ENCODE measurements around the gene LCORL.
"Not testable (repeated sequence)": the region's sequence is repeated elsewhere in the genome, so short reads cannot be mapped to it uniquely, and the experiment has no call there.

LCORL gene

GRCh38 chr4:17869327-17869726 is 152.2 kb downstream of the LCORL start:
- no peaks in the 10 kb centered on the region for H3K36me3 ChIP-seq (ENCODE audit: control insufficient read depth in 2 of 2, insufficient read depth in 2 of 2, low read length in 2 of 2)
- H3K27me3 ChIP-seq (ENCODE audit: control insufficient read depth in 2 of 2, insufficient read depth in 2 of 2, low read length in 2 of 2): no peaks in the 10 kb centered on the region
- no peak overlapping the region for H3K27ac ChIP-seq (ENCODE audit: low read depth in 2 of 2, low read length in 2 of 2)
- no peak overlapping the region for H3K4me3 ChIP-seq (ENCODE audit: low read length in 2 of 2)
- H3K9ac ChIP-seq (ENCODE audit: low read depth in 1 of 2, low read length in 2 of 2): no peak overlapping the region
- H3K9me3 ChIP-seq (ENCODE audit: control insufficient read depth in 2 of 2, low read length in 2 of 2): no peaks in the 10 kb centered on the region
- H3K4me1 ChIP-seq (ENCODE audit: control insufficient read depth in 2 of 2, insufficient read depth in 2 of 2, low read length in 2 of 2): no peaks in the 10 kb centered on the region

GRCh38 chr4:17867276-17867675 is 154.3 kb downstream of the LCORL start:
- no peaks in the 10 kb centered on the region for H3K4me1 ChIP-seq (ENCODE audit: control insufficient read depth in 2 of 2, insufficient read depth in 2 of 2, low read length in 2 of 2)
- no peak overlapping the region for H3K9ac ChIP-seq (ENCODE audit: low read depth in 1 of 2, low read length in 2 of 2)
- no peak overlapping the region for H3K4me3 ChIP-seq (ENCODE audit: low read length in 2 of 2)
- H3K36me3 ChIP-seq (ENCODE audit: control insufficient read depth in 2 of 2, insufficient read depth in 2 of 2, low read length in 2 of 2): no peaks in the 10 kb centered on the region
- no peaks in the 10 kb centered on the region for H3K27me3 ChIP-seq (ENCODE audit: control insufficient read depth in 2 of 2, insufficient read depth in 2 of 2, low read length in 2 of 2)
- H3K9me3 ChIP-seq (ENCODE audit: control insufficient read depth in 2 of 2, low read length in 2 of 2): peaks cover 0 to 4% of the 10 kb centered on the region in 2 donors
- H3K27ac ChIP-seq (ENCODE audit: low read depth in 2 of 2, low read length in 2 of 2): no peak overlapping the region

GRCh38 chr4:17866810-17867209 is 154.7 kb downstream of the LCORL start:
- Histone ChIP-seq H3K4me3 (ENCODE audit: low read length in 2 of 2) (no peak overlapping the region), H3K27me3 (ENCODE audit: control insufficient read depth in 2 of 2, insufficient read depth in 2 of 2, low read length in 2 of 2) (no peaks in the 10 kb centered on the region), H3K27ac (ENCODE audit: low read depth in 2 of 2, low read length in 2 of 2) (no peak overlapping the region), H3K9me3 (ENCODE audit: control insufficient read depth in 2 of 2, low read length in 2 of 2) (peaks cover 0 to 8% of the 10 kb centered on the region in 2 donors), H3K9ac (ENCODE audit: low read depth in 1 of 2, low read length in 2 of 2) (no peak overlapping the region), H3K4me1 (ENCODE audit: control insufficient read depth in 2 of 2, insufficient read depth in 2 of 2, low read length in 2 of 2) (no peaks in the 10 kb centered on the region), H3K36me3 (ENCODE audit: control insufficient read depth in 2 of 2, insufficient read depth in 2 of 2, low read length in 2 of 2) (no peaks in the 10 kb centered on the region)

GRCh38 chr4:17865866-17866363 is 155.6 kb downstream of the LCORL start:
- no peak overlapping the region for H3K9ac ChIP-seq (ENCODE audit: low read depth in 1 of 2, low read length in 2 of 2)
- no peaks in the 10 kb centered on the region for H3K4me1 ChIP-seq (ENCODE audit: control insufficient read depth in 2 of 2, insufficient read depth in 2 of 2, low read length in 2 of 2)
- peaks cover 0 to 8% of the 10 kb centered on the region in 2 donors for H3K9me3 ChIP-seq (ENCODE audit: control insufficient read depth in 2 of 2, low read length in 2 of 2)
- H3K27ac ChIP-seq (ENCODE audit: low read depth in 2 of 2, low read length in 2 of 2): no peak overlapping the region
- no peaks in the 10 kb centered on the region for H3K27me3 ChIP-seq (ENCODE audit: control insufficient read depth in 2 of 2, insufficient read depth in 2 of 2, low read length in 2 of 2)
- H3K36me3 ChIP-seq (ENCODE audit: control insufficient read depth in 2 of 2, insufficient read depth in 2 of 2, low read length in 2 of 2): no peaks in the 10 kb centered on the region
- H3K4me3 ChIP-seq (ENCODE audit: low read length in 2 of 2): no peak overlapping the region

GRCh38 chr4:17861906-17862305 is 159.6 kb downstream of the LCORL start:
- not testable (repeated sequence) for H3K36me3 ChIP-seq (ENCODE audit: control insufficient read depth in 2 of 2, insufficient read depth in 2 of 2, low read length in 2 of 2); H3K27ac ChIP-seq (ENCODE audit: low read depth in 2 of 2, low read length in 2 of 2); H3K4me1 ChIP-seq (ENCODE audit: control insufficient read depth in 2 of 2, insufficient read depth in 2 of 2, low read length in 2 of 2); H3K9ac ChIP-seq (ENCODE audit: low read depth in 1 of 2, low read length in 2 of 2); H3K27me3 ChIP-seq (ENCODE audit: control insufficient read depth in 2 of 2, insufficient read depth in 2 of 2, low read length in 2 of 2); H3K4me3 ChIP-seq (ENCODE audit: low read length in 2 of 2); H3K9me3 ChIP-seq (ENCODE audit: control insufficient read depth in 2 of 2, low read length in 2 of 2)

GRCh38 chr4:17859793-17860406 is 161.7 kb downstream of the LCORL start:
- no peak overlapping the region for H3K9ac ChIP-seq (ENCODE audit: low read depth in 1 of 2, low read length in 2 of 2)
- no peaks in the 10 kb centered on the region for H3K36me3 ChIP-seq (ENCODE audit: control insufficient read depth in 2 of 2, insufficient read depth in 2 of 2, low read length in 2 of 2)
- H3K4me1 ChIP-seq (ENCODE audit: control insufficient read depth in 2 of 2, insufficient read depth in 2 of 2, low read length in 2 of 2): no peaks in the 10 kb centered on the region
- peaks cover 0 to 8% of the 10 kb centered on the region in 2 donors for H3K9me3 ChIP-seq (ENCODE audit: control insufficient read depth in 2 of 2, low read length in 2 of 2)
- H3K27me3 ChIP-seq (ENCODE audit: control insufficient read depth in 2 of 2, insufficient read depth in 2 of 2, low read length in 2 of 2): no peaks in the 10 kb centered on the region
- no peak overlapping the region for H3K27ac ChIP-seq (ENCODE audit: low read depth in 2 of 2, low read length in 2 of 2)
- H3K4me3 ChIP-seq (ENCODE audit: low read length in 2 of 2): no peak overlapping the region

- no peaks in the 10 kb centered on the region for H3K27me3 ChIP-seq (ENCODE audit: control insufficient read depth in 2 of 2, insufficient read depth in 2 of 2, low read length in 2 of 2)
- H3K9me3 ChIP-seq (ENCODE audit: control insufficient read depth in 2 of 2, low read length in 2 of 2): no peaks in the 10 kb centered on the region
- H3K36me3 ChIP-seq (ENCODE audit: control insufficient read depth in 2 of 2, insufficient read depth in 2 of 2, low read length in 2 of 2): no peaks in the 10 kb centered on the region
- no peak overlapping the region for H3K27ac ChIP-seq (ENCODE audit: low read depth in 2 of 2, low read length in 2 of 2)
- no peak overlapping the region for H3K4me3 ChIP-seq (ENCODE audit: low read length in 2 of 2)
- no peaks in the 10 kb centered on the region for H3K4me1 ChIP-seq (ENCODE audit: control insufficient read depth in 2 of 2, insufficient read depth in 2 of 2, low read length in 2 of 2)
- no peak overlapping the region for H3K9ac ChIP-seq (ENCODE audit: low read depth in 1 of 2, low read length in 2 of 2)
Measured at GRCh38 chr4:17854036-17854435, 167.5 kb downstream of the LCORL start.

- Histone ChIP-seq H3K9ac (ENCODE audit: low read depth in 1 of 2, low read length in 2 of 2) (no peak overlapping the region), H3K9me3 (ENCODE audit: control insufficient read depth in 2 of 2, low read length in 2 of 2) (no peaks in the 10 kb centered on the region), H3K27ac (ENCODE audit: low read depth in 2 of 2, low read length in 2 of 2) (no peak overlapping the region), H3K36me3 (ENCODE audit: control insufficient read depth in 2 of 2, insufficient read depth in 2 of 2, low read length in 2 of 2) (no peaks in the 10 kb centered on the region), H3K4me3 (ENCODE audit: low read length in 2 of 2) (no peak overlapping the region), H3K4me1 (ENCODE audit: control insufficient read depth in 2 of 2, insufficient read depth in 2 of 2, low read length in 2 of 2) (no peaks in the 10 kb centered on the region), H3K27me3 (ENCODE audit: control insufficient read depth in 2 of 2, insufficient read depth in 2 of 2, low read length in 2 of 2) (no peaks in the 10 kb centered on the region)
Measured at GRCh38 chr4:17851959-17852358, 169.6 kb downstream of the LCORL start.

GRCh38 chr4:17850295-17850694 is 171.3 kb downstream of the LCORL start:
- not testable (repeated sequence) for H3K9ac ChIP-seq (ENCODE audit: low read depth in 1 of 2, low read length in 2 of 2); H3K36me3 ChIP-seq (ENCODE audit: control insufficient read depth in 2 of 2, insufficient read depth in 2 of 2, low read length in 2 of 2); H3K4me3 ChIP-seq (ENCODE audit: low read length in 2 of 2); H3K27ac ChIP-seq (ENCODE audit: low read depth in 2 of 2, low read length in 2 of 2); H3K4me1 ChIP-seq (ENCODE audit: control insufficient read depth in 2 of 2, insufficient read depth in 2 of 2, low read length in 2 of 2); H3K9me3 ChIP-seq (ENCODE audit: control insufficient read depth in 2 of 2, low read length in 2 of 2); H3K27me3 ChIP-seq (ENCODE audit: control insufficient read depth in 2 of 2, insufficient read depth in 2 of 2, low read length in 2 of 2)

- peaks cover 0 to 8% of the 10 kb centered on the region in 2 donors for H3K36me3 ChIP-seq (ENCODE audit: control insufficient read depth in 2 of 2, insufficient read depth in 2 of 2, low read length in 2 of 2)
- no peaks in the 10 kb centered on the region for H3K9me3 ChIP-seq (ENCODE audit: control insufficient read depth in 2 of 2, low read length in 2 of 2)
- H3K27me3 ChIP-seq (ENCODE audit: control insufficient read depth in 2 of 2, insufficient read depth in 2 of 2, low read length in 2 of 2): no peaks in the 10 kb centered on the region
- no peak overlapping the region for H3K4me3 ChIP-seq (ENCODE audit: low read length in 2 of 2)
- H3K27ac ChIP-seq (ENCODE audit: low read depth in 2 of 2, low read length in 2 of 2): no peak overlapping the region
- H3K9ac ChIP-seq (ENCODE audit: low read depth in 1 of 2, low read length in 2 of 2): no peak overlapping the region
- no peaks in the 10 kb centered on the region for H3K4me1 ChIP-seq (ENCODE audit: control insufficient read depth in 2 of 2, insufficient read depth in 2 of 2, low read length in 2 of 2)
Measured at GRCh38 chr4:17846266-17846665, 175.3 kb downstream of the LCORL start.
